SK-MEL-5 (cell line): ENCODE measurements around the gene CCN5. TPM values are rescaled to one million over a fixed set of nuclear protein-coding genes. Genes with fewer than 3 reads are reported as not detected.

ENCODE experiments used
- DNase-seq: peaks from one replicate; pipeline ENCODE4 v3.0.0-alpha.2; 2016; ENCODE audit warnings: low read depth, low spot score
- in situ Hi-C: cut with HindIII; loops from 2 replicates; pipeline ENCODE4 v1.10.0; 2016; ENCODE audit warnings: low sequenced_read_pairs, high pct_unique_total_duplicates, low pct_unique_long_range_greater_than_20kb
- total RNA-seq: library from RNA; depleted of rRNA; stranded (reverse); fragments of >200 nt; shearing (Covaris generic); gene quantifications from 2 replicates; pipeline ENCODE4 v1.2.3, GENCODE V29; 2014

CCN5 gene
- total RNA-seq, 1 experiment from 2014 or later: 0.85 TPM

GRCh38 chr20:44743916-44744655, 28.9 kb downstream of the CCN5 start:
- DNase-seq: no peak

DNA sequence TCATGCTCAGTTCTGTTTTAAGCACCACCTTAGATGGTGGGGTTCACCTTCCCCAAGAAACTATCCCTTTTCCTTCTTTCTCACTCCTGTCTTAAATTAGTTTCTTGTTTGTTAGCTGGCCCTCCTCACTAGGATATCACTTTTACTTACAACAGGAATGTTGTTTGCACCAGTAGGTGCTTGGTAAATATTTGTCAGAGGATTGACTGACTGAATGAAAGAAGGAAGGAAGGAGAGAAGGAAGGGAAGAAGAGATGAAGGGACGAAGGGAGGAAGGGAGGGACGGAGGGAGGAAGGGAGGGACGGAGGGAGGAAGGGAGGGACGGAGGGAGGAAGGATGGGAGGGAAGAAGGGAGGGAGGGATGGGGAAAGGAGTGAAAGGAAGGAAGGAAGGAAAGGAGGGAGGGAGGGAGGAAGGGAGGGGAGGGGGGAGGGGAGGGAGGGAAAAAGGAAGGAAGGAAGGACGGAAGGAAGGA, 30.0 kb downstream of the CCN5 start:
- no peak for DNase-seq
- in situ Hi-C loops: no loop called here

More at GRCh38 chr20:44743916-44744655, 28.9 kb downstream of the CCN5 start:
- in situ Hi-C loops: no loop called here

DNA sequence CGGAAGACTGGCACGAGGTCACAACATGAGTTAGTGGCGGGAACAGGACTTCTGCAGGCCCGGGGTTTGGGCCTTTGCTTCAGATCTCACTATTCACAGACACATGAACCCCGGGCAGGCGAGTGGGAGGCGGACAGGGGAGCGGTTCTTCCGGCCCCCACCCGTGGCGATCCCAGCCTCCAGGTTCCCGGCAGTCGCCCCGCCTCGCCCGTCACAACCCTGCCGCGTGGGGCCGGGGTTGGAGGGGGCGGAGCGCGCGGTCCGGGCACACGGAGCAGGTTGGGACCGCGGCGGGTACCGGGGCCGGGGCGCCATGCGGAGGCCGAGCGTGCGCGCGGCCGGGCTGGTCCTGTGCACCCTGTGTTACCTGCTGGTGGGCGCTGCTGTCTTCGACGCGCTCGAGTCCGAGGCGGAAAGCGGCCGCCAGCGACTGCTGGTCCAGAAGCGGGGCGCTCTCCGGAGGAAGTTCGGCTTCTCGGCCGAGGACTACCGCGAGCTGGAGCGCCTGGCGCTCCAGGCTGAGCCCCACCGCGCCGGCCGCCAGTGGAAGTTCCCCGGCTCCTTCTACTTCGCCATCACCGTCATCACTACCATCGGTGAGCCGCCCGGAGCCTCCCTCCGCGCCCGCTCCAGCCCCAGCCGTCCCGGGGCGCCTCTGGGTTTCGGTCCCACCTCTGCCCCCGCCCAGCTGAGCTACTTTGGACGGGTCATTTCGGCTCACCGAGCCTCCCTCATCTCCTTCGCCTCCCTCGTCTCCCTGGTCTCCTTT, 30.6 kb downstream of the CCN5 start, which contains the start of gene KCNK15:
Gene KCNK15, plus strand, starts transcription at position 268 of the 769 bp plus-strand sequence. Its CDS starts 46 bp downstream, at position 314.
- in situ Hi-C loops: no loop called here
- no peak for DNase-seq

GRCh38 chr20:44746367-44747165, 31.4 kb downstream of the CCN5 start:
- in situ Hi-C loops: no loop called here
- no peak for DNase-seq

GRCh38 chr20:44747166-44748004, 32.2 kb downstream of the CCN5 start:
- in situ Hi-C loops: no loop called here

DNA sequence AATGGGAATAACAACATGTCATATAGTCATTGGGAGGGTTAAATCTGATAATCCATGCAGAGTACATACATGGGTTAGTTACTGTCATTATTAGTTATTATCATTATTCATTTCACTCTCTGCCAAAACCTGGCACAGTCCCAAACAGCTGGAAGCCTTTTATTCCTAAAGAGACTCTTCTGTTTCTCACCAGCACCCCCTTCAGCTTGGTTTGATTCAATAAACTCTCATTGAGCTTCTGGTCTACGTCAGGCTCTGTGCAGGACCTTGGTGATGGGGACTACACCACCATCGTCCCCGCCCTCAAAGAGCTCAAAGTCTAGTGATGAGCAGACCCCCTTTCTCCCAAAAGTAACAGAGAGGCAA, 32.8 kb downstream of the CCN5 start:
- DNase-seq: peak; percentile 46
- in situ Hi-C loops: no loop called here

More at GRCh38 chr20:44747166-44748004, 32.2 kb downstream of the CCN5 start:
- DNase-seq: peak; percentile 88

DNA sequence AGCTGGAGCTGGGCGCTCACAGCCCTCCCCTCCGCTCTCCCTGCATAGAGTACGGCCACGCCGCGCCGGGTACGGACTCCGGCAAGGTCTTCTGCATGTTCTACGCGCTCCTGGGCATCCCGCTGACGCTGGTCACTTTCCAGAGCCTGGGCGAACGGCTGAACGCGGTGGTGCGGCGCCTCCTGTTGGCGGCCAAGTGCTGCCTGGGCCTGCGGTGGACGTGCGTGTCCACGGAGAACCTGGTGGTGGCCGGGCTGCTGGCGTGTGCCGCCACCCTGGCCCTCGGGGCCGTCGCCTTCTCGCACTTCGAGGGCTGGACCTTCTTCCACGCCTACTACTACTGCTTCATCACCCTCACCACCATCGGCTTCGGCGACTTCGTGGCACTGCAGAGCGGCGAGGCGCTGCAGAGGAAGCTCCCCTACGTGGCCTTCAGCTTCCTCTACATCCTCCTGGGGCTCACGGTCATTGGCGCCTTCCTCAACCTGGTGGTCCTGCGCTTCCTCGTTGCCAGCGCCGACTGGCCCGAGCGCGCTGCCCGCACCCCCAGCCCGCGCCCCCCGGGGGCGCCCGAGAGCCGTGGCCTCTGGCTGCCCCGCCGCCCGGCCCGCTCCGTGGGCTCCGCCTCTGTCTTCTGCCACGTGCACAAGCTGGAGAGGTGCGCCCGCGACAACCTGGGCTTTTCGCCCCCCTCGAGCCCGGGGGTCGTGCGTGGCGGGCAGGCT, 35.1 kb downstream of the CCN5 start:
- DNase-seq: no peak
- in situ Hi-C loops: no loop called here

- in situ Hi-C loops: no loop called here
- DNase-seq: no peak
These were observed 37.1 kb downstream of the CCN5 start for GRCh38 chr20:44752099-44752931.

- DNase-seq: no peak
- in situ Hi-C loops: no loop called here
These were observed 39.4 kb downstream of the CCN5 start for GRCh38 chr20:44754554-44754953.

DNA sequence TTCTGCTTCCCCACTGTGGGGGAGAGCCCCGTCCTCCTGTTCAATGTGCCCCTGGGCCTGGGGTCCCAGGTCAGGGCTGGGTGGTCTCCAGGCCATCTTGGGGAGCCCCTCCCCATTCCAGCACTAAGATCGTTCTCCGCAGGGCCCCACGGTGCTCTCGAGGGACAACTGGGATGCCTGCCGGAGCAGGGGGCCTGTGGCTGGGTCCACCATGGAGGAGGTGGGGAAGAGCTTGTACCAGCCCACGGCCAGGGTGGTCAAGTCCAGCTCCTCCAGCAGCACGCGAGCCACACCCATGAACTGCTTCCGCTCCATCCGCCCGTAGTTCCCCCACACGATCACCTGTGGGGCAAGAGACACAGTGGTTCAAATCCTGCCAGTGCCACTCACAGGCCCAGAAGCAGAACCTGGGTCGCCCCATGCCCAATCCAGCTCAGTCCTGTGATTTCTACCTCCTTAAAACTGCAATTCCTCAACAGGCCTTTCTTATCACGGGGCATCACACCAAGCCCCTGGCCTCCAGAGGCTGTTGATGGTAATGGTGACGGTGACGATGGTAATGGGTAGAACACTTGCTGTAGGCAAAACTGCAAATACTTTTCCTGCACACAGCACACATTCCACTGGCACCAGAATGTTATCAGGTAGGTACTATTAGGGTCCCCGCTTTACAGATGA, 41.0 kb downstream of the CCN5 start:
- DNase-seq: no peak
- in situ Hi-C loops: no loop called here

DNA sequence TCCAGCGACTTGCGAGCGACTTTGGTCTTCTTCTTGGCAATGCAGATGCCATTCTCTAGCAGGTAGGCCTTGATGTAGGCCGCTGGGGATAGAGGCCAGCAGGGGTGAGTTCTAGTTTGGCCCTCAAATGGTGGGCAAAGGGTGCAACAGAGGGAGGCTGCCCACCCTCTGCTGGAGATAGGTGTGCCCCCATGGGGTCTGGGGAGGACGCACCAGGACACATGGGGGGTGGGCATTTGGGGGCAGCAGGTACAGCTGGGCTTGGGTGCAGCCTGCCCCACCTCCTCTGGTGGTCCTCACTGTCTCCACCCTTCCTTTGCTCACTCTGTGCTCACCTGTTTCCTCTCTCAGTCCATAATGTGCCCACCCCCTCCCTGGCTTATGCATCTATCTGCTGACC, 41.8 kb downstream of the CCN5 start:
- in situ Hi-C loops: no loop called here
- no peak for DNase-seq

DNA sequence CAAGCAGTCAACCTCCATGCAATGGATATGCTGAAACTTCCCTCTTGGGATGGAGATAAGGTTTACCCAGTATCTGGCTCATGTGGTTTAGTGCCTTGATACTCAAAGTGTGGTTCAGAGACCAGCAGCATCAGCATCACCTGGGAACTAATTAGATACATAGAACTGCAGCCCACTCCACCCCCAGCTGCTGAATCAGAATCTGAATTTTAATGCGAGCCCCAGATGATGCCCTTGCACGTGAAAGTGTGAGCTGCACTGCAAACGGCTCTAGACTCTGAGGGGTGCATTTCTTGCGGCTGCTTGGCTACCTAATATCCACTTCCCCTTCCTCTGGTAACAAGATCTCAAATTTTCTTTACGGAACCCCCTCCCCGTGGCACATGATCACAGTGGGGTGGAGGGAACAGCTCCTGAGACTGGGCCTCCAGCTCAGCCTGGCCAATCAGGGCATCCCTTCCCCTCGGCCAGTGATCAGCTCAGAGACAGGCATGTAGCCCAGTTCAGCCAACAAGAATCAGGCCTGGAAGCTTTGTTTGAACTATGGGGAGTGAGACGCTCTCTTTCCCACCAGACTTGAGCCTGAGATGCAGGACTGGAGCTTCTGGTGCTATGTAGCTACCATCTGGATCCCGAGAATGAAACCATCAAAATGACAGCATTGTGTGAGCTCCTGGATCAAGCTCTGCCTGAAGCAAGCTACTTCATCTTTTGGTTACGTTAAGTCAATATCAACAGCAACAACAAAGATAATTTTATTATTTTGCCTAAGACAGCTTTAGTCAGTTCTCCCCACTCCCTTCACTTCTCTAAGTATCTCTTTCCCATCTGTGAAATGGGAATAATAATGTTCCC, 43.3 kb downstream of the CCN5 start:
- no peak for DNase-seq
- in situ Hi-C loops: no loop called here

DNA sequence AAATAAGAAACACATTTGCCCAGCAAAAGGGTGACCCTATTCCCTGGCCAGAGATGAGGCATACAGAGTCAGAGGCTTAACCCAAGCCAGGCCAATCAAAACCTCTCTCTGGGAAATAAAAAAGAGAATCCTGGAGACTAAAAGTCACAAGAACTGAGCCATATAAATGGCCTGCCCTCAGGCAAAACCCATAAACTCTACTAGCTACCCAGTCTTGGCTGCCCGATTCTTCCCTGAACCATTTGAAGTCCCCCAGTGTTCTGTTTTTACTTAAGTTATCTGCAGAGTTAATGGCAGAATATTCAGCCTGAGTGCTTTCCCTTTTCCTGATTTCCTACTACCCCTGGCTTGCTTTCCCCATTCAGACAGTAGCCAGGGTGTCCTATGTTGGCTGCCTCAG, 44.4 kb downstream of the CCN5 start:
- peak; percentile 15 for DNase-seq
- in situ Hi-C loops: no loop called here

DNA sequence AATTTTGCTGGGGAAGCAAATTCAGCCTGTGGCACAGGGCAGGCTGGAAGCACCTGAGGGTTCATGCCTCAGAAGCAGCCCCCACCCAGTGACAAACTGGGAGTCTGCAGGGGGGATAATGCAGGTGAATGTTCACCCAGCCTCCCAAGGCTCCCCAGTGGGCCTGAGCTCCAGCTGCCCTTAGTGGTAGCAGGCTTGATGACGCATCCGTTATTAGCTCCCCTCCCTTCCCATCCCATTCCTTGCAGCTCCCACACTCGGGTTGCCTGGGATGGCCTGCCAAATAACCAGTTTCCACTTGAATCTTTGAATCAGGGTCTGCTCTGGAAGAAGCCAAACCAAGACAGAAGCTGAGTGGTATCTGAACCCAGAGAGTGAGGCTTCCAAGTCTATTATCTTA, 46.3 kb downstream of the CCN5 start:
- in situ Hi-C loops: no loop called here
- no peak for DNase-seq
